B cell (primary cell): Measurements from ENCODE around the gene AGRN. TPM values are rescaled to one million over a fixed set of nuclear protein-coding genes. Genes with fewer than 3 reads are reported as not detected.

Experiments
- ATAC-seq: fragments of 200-7000 bp; cut with Tn5 transposase; one replicate; pipeline ENCODE4 v1.10.0; 2021; ENCODE audit warnings: low read depth, mild to moderate bottlenecking, moderate number of reproducible peaks, moderate library complexity
- CTCF ChIA-PET: fragments of 350-600 bp; sonication (Branson Sonifier 250); formaldehyde crosslinking; loops from one replicate; lab custom pipeline; 2021; ENCODE audit warnings: antibody characterized with exemption, inconsistent platforms; lab: Charles Lee
- POLR2A ChIA-PET: fragments of 350-600 bp; sonication (Branson Sonifier 250); formaldehyde crosslinking; loops from one replicate; lab custom pipeline; 2021; ENCODE audit warnings: antibody characterized with exemption; lab: Charles Lee
- DNase-seq: peaks from one replicate; pipeline ENCODE4 v3.0.0; 2013
- H2AFZ ChIP-seq: 2 replicates; pipeline ENCODE4 v1.6.1; 2012; ENCODE audit warnings: mild to moderate bottlenecking, low read depth, low read length; ENCODE audit not compliant: insufficient read depth, poor library complexity, severe bottlenecking
- H3K27ac ChIP-seq, 2 donors: 1 replicate in 1 of 2; 2 replicates in 1 of 2; pipeline ENCODE4 v1.5.1; 2012 to 2013; ENCODE audit warnings: low read length in 2 of 2, mild to moderate bottlenecking in 2 of 2, moderate library complexity in 1 of 2
- H3K27me3 ChIP-seq, 4 experiments: fragments of 200-600 bp in 1 of 4; sonication (generic) in 1 of 4; replicated peaks in 1 of 4; 1 replicate in 2 of 4; 2 replicates in 2 of 4; pipeline versions ENCODE4 v1.6.1 to v1.7.0; 2013 to 2016; ENCODE audit warnings: low read length in 3 of 4, mild to moderate bottlenecking in 2 of 4, mixed read lengths in 1 of 4, moderate library complexity in 1 of 4; ENCODE audit not compliant: insufficient read depth in 4 of 4, control insufficient read depth in 3 of 4; ENCODE audit errors: control extremely low read depth in 1 of 4
- H3K36me3 ChIP-seq, 2 experiments: replicated peaks in 1 of 2; 1 replicate in 1 of 2; 2 replicates in 1 of 2; pipeline versions ENCODE4 v1.6.1 to v1.7.1; 2013; ENCODE audit warnings: low read length in 1 of 2; ENCODE audit not compliant: insufficient read depth in 2 of 2, control insufficient read depth in 1 of 2; ENCODE audit errors: control extremely low read depth in 1 of 2, extremely low read depth in 1 of 2
- H3K4me1 ChIP-seq, 2 donors: fragments of 200-600 bp in 1 of 2; sonication (generic) in 1 of 2; 1 replicate in 1 of 2; 2 replicates in 1 of 2; pipeline versions ENCODE4 v1.5.1 to v1.6.1; 2013 to 2017; ENCODE audit warnings: low read length in 2 of 2; ENCODE audit not compliant: control insufficient read depth in 2 of 2, insufficient read depth in 2 of 2
- H3K4me2 ChIP-seq: replicated peaks from 2 replicates; pipeline ENCODE3; 2012; ENCODE audit warnings: mild to moderate bottlenecking, low read depth, low read length; ENCODE audit not compliant: poor library complexity, severe bottlenecking
- H3K4me3 ChIP-seq, 5 experiments: fragments of 200-600 bp in 1 of 5; sonication (generic) in 1 of 5; 1 replicate in 3 of 5; 2 replicates in 2 of 5; pipeline versions ENCODE4 v1.5.1 to v1.7.0; 2011 to 2016; ENCODE audit warnings: low read length in 4 of 5, mild to moderate bottlenecking in 4 of 5, low read depth in 2 of 5, control low read depth in 1 of 5, moderate library complexity in 1 of 5; ENCODE audit not compliant: insufficient read depth in 1 of 5; ENCODE audit errors: control extremely low read depth in 1 of 5, extremely low read depth in 1 of 5
- H3K79me2 ChIP-seq: fragments of 200-600 bp; sonication (generic); one replicate; pipeline ENCODE4 v1.6.0; 2016; ENCODE audit warnings: low read length; ENCODE audit not compliant: control insufficient read depth, insufficient read depth
- H3K9ac ChIP-seq: fragments of 200-600 bp; sonication (generic); 2 replicates; pipeline ENCODE4 v1.6.1; 2017; ENCODE audit warnings: mild to moderate bottlenecking, low read length, moderate library complexity
- H3K9me3 ChIP-seq, 3 donors: one replicate each; pipeline versions ENCODE4 v1.6.1 to v1.7.1; 2013; ENCODE audit warnings: low read length in 2 of 3; ENCODE audit not compliant: control insufficient read depth in 2 of 3, insufficient read depth in 1 of 3; ENCODE audit errors: control extremely low read depth in 1 of 3
- H4K20me1 ChIP-seq: 2 replicates; pipeline ENCODE4 v1.6.0; 2012; ENCODE audit warnings: mild to moderate bottlenecking, low read length; ENCODE audit not compliant: insufficient read depth, control insufficient read depth, poor library complexity, severe bottlenecking
- H3K27ac Mint-ChIP-seq: one replicate; pipeline ENCODE4 v1.8.0; 2021; ENCODE audit warnings: mixed read lengths
- H3K27me3 Mint-ChIP-seq: one replicate; pipeline ENCODE4 v1.8.0; 2021; ENCODE audit warnings: mixed read lengths
- H3K4me1 Mint-ChIP-seq: one replicate; pipeline ENCODE4 v1.8.0; 2021; ENCODE audit warnings: mixed read lengths
- H3K4me3 Mint-ChIP-seq: one replicate; pipeline ENCODE4 v1.8.0; 2021; ENCODE audit warnings: mixed read lengths
- H3K9me3 Mint-ChIP-seq: one replicate; pipeline ENCODE4 v1.8.0; 2022; ENCODE audit warnings: mixed read lengths; ENCODE audit not compliant: insufficient read depth
- EZH2 ChIP-seq: IDR thresholded peaks from 2 replicates; pipeline ENCODE4 v1.6.1; 2012; ENCODE audit warnings: borderline replicate concordance, low read depth, mild to moderate bottlenecking, moderate library complexity, low read length; ENCODE audit not compliant: insufficient read depth, poor library complexity, severe bottlenecking
- WGBS: methylation state at CpG from one replicate; pipeline ENCODE4 v1.1.5; 2013; ENCODE audit warnings: missing lambda C conversion rate; ENCODE audit not compliant: insufficient coverage; 5-methylcytosine and 5-hydroxymethylcytosine counted together
- intact Hi-C: fragments of 100-400 bp; cut with micrococcal nuclease; formaldehyde crosslinking; loops from one replicate; pipeline ENCODE4 v1.10.0; 2022
- polyA plus RNA-seq: library from polyadenylated mRNA; depleted of rRNA; stranded (reverse); fragments of >200 nt; gene quantifications from 2 replicates; pipeline ENCODE4 v1.2.3, GENCODE V29; 2012
- total RNA-seq, 2 donors: library from RNA; stranded (reverse); fragments of 120-200 nt in 1 of 2; gene quantifications; 1 replicate in 1 of 2; 2 replicates in 1 of 2; pipeline versions ENCODE4 v1.2.3 to v1.2.4, GENCODE V29; 2013 to 2022
- TF ChIP-seq, protein P1 (sequence below): fragments of 200-600 bp; IDR thresholded peaks from one replicate; pipeline ENCODE4 v1.8.0; 2022; ENCODE audit warnings: antibody characterized with exemption, mild to moderate bottlenecking

AGRN gene
- total and polyA plus RNA-seq, 2 donors (not counting 1 experiment from before 2014, with no cell fraction given) = 7.3 to 31.3 TPM

DNA sequence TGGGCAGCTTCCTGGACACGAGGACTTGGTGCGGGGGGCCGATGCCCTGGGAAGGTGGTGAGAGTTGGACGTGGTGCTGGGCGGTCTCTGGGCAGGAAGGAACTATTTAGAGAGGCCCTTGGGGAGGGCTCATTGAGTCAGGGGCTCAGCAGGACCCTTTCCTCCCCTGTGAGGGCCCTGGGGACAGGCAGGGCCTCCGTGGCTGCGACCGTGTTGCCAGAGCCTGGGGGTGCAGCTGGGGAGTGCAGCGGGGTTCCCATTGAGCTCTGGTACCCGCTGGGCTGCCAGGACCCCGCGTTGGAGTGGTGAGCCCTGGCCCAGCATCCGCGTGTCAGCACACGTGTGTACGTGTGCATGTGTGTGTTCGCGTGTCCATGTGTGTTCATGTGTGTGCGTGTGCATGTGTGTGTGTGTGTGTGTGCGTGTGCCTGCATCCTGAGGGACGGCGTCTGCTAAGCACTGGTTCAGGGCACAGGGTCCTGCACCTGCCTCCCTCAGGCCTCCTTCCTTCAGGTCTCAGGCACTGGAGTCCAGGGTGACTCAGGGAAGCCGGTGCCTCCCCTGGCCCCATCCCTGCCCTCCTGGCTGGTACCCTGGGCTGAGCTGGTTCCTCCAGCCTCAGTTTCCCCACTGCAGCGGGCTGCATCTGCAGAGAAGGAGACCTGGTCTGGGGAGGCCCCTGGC is 43.5 kb downstream of the AGRN start:
- no peak for ATAC-seq
- peaks cover 2% of the 10 kb centered on the region for H3K27me3 Mint-ChIP-seq
- peaks cover 12% of the 10 kb centered on the region for H4K20me1 ChIP-seq
- H3K27me3 ChIP-seq = peaks cover 0 to 54% (median 29%) of the 10 kb centered on the region in 4 experiments
- no peak overlapping the region for H3K4me3 ChIP-seq
- ChIA-PET CTCF (interaction anchor here (0.7 to 3.3 kb wide), 17 partner anchors 12 to 377 kb away, joined by 3 to 29 read pairs (median 5); partner anchors contain the start of genes AGRN, ISG15 and PERM1), POLR2A (interaction anchor here (0.6 to 2.5 kb wide), 9 partner anchors 23 to 189 kb away, joined by 3 to 27 read pairs (median 3); partner anchors contain the start of genes C1orf159 and ISG15)
- H3K27ac Mint-ChIP-seq = peak overlapping the region; percentile 65
- H3K4me1 Mint-ChIP-seq = peaks cover 27% of the 10 kb centered on the region
- H3K79me2 ChIP-seq = no peaks in the 10 kb centered on the region
- peak overlapping the region; percentile 81 for H3K4me3 Mint-ChIP-seq
- H3K9me3 ChIP-seq = peaks cover 0 to 29% (median 0%) of the 10 kb centered on the region in 3 donors
- peak overlapping the region; percentile 48 for H2AFZ ChIP-seq
- H3K9me3 Mint-ChIP-seq = no peaks in the 10 kb centered on the region
- 58% methylated on average over 24 of the region's 24 CpGs for WGBS
- H3K27ac ChIP-seq = no peak overlapping the region
- no peak overlapping the region for H3K9ac ChIP-seq
- TF ChIP-seq, protein P1, sequence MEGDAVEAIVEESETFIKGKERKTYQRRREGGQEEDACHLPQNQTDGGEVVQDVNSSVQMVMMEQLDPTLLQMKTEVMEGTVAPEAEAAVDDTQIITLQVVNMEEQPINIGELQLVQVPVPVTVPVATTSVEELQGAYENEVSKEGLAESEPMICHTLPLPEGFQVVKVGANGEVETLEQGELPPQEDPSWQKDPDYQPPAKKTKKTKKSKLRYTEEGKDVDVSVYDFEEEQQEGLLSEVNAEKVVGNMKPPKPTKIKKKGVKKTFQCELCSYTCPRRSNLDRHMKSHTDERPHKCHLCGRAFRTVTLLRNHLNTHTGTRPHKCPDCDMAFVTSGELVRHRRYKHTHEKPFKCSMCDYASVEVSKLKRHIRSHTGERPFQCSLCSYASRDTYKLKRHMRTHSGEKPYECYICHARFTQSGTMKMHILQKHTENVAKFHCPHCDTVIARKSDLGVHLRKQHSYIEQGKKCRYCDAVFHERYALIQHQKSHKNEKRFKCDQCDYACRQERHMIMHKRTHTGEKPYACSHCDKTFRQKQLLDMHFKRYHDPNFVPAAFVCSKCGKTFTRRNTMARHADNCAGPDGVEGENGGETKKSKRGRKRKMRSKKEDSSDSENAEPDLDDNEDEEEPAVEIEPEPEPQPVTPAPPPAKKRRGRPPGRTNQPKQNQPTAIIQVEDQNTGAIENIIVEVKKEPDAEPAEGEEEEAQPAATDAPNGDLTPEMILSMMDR = no peak
- TF ChIP-seq EZH2 = no peak
- intact Hi-C loops = loop anchor here (1.0 to 10.0 kb wide), 2 partner anchors 30 to 49 kb away; partner anchors contain the start of gene ISG15
- H3K4me1 ChIP-seq = peaks cover 44 to 45% of the 10 kb centered on the region in 2 donors
- peak overlapping the region; percentile 69 for H3K4me2 ChIP-seq
- DNase-seq = no peak
- no peaks in the 10 kb centered on the region for H3K36me3 ChIP-seq
